Germinal center (tissue), 1 donor: ENCODE data around the gene SCARF2.
A peak's percentile ranks its signal among the peaks of the same experiment; 100 is the strongest.

Source experiments
- DNase-seq: peaks from one replicate; pipeline ENCODE4 v3.0.0; 2012; ENCODE audit warnings: mixed read lengths, low spot score

The SCARF2 gene

DNA sequence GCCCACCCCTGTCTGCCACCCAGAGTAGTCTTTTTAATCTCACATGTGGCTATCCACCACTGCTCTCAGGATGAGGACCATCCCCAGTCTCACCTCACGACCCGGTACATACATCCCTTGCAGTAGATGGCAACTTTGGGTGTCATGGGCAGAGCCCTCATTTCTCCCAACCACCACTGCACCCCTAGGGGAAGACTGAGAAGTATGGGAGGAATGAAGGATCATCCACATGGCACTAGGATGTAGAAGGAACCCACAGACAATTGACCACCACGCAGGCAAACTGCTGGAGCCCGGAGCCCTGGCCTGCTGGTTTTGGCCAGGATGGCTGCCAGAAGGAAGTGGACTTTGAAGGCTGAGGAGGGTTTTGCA, 1.9 kb upstream of the SCARF2 start:
- DNase-seq = no peak

GRCh38 chr22:20438678-20439492, 1.3 kb upstream of the SCARF2 start:
- no peak for DNase-seq

- DNase-seq = no peak
Observed at GRCh38 chr22:20438427-20438677, 727 bp upstream of the SCARF2 start.

DNA sequence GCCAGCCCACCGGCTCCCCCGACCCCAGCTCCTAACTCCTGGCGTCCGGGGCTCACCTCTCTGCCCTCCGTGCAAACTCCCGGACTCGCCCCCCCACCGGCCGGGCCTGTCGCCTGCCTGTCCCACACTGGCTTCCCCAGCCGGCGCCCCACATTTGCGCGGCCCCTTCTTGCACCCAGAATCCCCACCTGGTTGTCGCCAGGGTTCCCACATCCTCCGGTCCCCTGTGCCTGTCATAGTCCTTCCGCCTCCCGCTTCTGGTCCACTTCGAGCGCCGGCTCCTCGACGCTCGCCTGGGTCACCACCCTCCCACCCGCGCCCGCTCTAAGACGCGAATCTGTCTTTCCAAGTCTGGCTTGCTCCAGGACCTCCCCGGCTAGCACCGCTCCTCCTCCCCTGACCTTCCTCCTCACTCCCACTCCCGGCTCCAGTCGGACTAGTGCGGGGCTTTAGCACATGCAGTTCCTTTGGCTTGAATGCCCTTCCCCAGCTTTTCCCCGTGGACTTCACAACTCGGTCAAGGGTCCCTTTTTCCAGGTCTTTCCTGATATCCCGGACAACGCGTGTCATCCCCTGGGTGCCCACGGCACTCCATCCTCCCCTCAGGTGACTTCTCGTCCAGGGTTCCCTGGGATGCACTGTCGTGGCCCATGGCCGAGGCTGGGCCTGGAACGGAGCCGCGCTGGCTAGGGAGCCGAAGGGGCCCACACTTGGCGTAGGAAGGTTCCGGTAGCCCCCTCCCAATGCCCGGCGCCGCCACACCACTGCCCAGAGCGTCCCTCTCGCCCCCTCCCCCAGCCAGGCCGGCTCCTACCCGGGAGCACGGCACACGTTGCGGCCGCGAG, 635 bp downstream of the SCARF2 start:
- no peak for DNase-seq

DNA sequence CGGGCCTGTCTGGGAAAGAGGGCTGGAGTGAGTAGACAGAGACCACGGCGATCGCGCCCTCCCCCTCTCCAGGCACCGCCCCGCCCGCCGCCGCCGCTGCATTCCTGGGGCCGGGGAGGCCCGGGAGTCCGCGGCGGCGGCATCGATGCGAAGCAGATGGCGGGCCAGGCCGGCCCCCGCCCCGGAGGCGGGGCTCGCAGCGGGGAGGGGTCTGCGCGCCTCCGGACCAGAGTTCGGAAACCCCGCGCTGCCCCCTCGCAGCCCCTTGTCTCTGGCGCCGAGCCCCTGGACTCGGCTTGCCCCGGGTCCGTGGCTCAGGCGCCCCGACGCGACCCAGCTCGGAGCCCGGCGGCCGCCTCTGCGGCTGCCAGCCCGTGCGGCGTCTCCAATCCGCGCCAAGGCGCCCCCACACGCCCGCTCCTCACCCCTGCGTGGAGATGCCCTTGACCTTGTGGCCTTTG, 1.3 kb downstream of the SCARF2 start:
- DNase-seq = no peak

DNA sequence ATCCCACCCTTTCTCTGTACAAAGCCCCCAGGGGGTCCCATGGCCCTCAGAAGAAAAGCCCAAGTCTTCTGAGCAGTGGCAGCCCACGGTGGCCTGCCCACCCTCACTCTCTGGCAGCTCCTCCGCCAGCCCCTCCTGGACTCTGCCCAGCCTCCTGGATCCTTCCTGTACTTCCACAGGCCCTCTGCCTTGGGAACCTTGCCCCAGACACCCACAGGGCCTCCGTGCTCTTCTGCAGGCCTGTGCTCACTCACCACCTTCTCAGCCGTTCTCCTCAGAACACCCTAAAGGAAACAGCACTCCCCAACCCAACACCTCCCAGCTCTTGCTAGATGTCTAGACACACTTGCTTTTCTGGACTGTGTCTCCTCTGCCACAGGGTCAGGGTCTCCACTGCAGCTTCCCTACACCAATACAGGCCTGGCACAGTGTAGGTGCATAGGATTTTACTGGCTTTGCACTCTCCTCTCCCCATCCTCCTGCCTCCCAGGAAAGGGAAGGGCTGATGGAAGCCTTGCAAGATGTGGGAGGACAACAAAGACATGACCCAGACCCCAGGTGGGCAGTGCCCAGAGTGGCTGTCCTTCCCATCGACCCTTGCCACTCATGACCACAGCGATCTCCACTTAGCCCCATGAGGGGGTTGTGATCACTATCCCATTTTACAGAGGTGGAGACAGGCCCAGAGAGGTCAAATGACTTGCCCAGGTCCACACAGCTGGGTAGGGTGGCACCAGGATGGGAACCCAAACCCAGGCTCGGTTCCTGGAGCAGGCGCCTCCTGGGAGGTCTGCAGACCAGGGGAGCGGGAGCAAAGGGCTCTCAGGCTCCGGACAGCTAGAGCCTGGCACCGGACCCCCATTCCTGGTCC, 2.0 kb downstream of the SCARF2 start:
- no peak for DNase-seq

GRCh38 chr22:20434773-20435172, 2.9 kb downstream of the SCARF2 start:
- DNase-seq = no peak

- DNase-seq = no peak
Observed at GRCh38 chr22:20434264-20434751, 3.3 kb downstream of the SCARF2 start.

GRCh38 chr22:20433686-20434241, 3.9 kb downstream of the SCARF2 start:
- no peak for DNase-seq

- DNase-seq = no peak
Observed at GRCh38 chr22:20433191-20433590, 4.4 kb downstream of the SCARF2 start.

GRCh38 chr22:20432244-20432686, 5.4 kb downstream of the SCARF2 start:
- no peak for DNase-seq

- no peak for DNase-seq
Observed at GRCh38 chr22:20431511-20432192, 6.0 kb downstream of the SCARF2 start.

DNA sequence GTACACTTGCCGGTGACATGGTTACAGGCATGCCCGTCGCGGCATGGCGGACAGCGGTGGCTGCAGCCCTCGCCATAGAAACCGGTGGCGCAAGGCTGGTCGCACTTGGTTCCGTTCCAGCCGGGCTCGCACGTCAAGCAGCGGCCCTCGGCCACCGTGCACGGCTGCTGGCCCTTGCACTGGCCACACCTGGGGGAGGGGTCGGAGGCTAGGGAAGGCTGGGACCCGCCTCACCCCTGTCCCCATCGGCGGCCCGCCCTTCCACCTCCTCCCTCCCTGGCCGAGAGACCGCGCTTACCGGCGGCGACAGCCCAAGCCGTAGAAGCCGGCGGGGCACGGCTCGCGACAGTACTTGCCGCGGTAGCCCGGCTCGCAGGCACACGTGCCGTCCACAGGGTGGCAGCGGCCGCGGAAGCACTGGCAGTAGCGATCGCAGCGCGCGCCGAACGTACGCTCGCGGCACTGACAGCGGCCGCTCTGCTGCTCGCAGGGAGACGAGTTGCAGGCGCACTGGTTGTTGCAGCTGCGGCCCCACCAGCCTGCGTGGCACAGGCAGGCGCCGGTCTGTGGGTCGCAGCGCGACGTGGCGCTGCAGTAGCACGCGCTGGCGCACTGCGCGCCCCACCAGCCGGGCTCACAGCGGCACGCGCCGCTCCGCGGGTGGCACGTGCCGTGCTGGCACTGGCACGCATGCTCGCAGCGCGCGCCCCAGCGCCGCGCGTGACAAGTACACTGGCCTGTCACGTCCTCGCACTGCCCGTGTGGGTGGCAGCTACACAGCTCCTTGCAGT, 6.7 kb downstream of the SCARF2 start:
- peak; percentile 79 for DNase-seq

GRCh38 chr22:20430101-20430719, 7.4 kb downstream of the SCARF2 start:
- DNase-seq = peak; percentile 18

GRCh38 chr22:20429254-20430100, 8.1 kb downstream of the SCARF2 start:
- peak; percentile 91 for DNase-seq

- no peak for DNase-seq
Observed at GRCh38 chr22:20428496-20429253, 8.9 kb downstream of the SCARF2 start.

GRCh38 chr22:20427945-20428417, 9.6 kb downstream of the SCARF2 start:
- no peak for DNase-seq
